WI38 (cell line): ENCODE results near the gene WDFY4.

ENCODE experiments used
- H3K4me3 ChIP-seq: 2 replicates; pipeline ENCODE4 v1.5.1; 2011; ENCODE audit warnings: low read depth, mild to moderate bottlenecking, control low read depth, low read length
- TF ChIP-seq, protein P1 (sequence below): IDR thresholded peaks from 2 replicates; pipeline ENCODE4 v1.5.1; 2012; ENCODE audit warnings: low read depth, mild to moderate bottlenecking, control low read depth, low read length

The WDFY4 gene

DNA sequence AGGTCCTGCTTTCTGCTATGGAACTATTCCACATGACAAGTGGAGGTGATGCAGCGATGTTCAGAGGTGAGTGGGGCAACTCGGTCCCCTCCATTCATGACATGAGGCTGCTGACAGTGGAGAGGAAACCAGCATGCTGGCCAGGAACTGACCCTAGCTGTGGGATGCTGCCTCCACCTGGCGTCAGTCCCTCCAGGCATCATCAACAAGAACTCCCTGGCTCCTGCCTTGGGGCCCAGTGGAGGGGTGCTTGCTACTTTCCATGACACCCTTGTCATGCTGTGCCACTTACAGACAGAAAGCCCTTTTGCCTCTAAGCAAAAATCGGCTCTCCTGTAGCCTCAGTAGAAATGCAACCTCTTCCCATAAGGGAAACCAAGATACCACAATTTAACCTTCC is 136.4 kb downstream of the WDFY4 start:
- TF ChIP-seq, protein P1, sequence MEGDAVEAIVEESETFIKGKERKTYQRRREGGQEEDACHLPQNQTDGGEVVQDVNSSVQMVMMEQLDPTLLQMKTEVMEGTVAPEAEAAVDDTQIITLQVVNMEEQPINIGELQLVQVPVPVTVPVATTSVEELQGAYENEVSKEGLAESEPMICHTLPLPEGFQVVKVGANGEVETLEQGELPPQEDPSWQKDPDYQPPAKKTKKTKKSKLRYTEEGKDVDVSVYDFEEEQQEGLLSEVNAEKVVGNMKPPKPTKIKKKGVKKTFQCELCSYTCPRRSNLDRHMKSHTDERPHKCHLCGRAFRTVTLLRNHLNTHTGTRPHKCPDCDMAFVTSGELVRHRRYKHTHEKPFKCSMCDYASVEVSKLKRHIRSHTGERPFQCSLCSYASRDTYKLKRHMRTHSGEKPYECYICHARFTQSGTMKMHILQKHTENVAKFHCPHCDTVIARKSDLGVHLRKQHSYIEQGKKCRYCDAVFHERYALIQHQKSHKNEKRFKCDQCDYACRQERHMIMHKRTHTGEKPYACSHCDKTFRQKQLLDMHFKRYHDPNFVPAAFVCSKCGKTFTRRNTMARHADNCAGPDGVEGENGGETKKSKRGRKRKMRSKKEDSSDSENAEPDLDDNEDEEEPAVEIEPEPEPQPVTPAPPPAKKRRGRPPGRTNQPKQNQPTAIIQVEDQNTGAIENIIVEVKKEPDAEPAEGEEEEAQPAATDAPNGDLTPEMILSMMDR, result no peak
- no peak overlapping the region for H3K4me3 ChIP-seq

- TF ChIP-seq, protein P1, result no peak
- H3K4me3 ChIP-seq, result no peak overlapping the region
Measured at GRCh38 chr10:48821692-48822091, 137.0 kb downstream of the WDFY4 start.

GRCh38 chr10:48833674-48834073 is 149.0 kb downstream of the WDFY4 start:
- H3K4me3 ChIP-seq, result no peak overlapping the region
- TF ChIP-seq, protein P1, result no peak

DNA sequence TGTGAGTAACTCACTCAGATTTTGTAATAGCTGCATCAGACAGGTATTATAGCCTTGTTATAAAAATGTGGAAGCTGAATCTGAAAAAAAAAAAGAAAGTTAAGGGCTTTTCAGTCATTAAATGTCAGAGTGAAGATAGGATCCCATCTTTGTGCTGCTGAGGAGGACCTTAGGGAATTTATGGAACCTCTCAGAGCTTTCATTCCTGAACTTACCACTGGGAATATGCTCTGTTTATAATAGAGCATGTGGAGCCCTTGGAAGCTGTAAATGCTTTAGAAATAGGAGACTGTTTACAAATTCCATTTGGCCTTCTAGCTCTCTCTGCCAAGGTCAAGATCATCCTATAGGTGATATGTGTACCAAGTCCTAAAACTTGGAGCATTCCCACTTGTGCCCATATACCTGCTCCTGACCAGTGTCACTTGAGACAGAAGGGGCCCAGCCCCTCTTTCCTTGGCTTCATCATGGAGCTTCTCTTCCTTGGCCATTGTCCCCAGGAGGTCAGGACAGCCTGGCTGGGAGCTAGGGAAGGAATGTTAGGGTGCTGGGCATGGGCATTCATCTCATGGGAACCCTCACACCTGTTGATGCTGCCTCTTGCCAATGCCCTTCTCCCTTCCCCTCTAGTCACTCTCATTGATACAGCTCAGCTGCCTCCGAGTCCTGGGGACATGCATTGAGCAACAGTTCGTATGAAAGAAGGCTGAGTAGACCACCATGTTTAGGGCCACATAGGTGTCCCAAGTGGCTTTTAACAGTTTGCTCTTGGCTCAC is 149.7 kb downstream of the WDFY4 start:
- H3K4me3 ChIP-seq, result no peak overlapping the region
- TF ChIP-seq, protein P1, result no peak

DNA sequence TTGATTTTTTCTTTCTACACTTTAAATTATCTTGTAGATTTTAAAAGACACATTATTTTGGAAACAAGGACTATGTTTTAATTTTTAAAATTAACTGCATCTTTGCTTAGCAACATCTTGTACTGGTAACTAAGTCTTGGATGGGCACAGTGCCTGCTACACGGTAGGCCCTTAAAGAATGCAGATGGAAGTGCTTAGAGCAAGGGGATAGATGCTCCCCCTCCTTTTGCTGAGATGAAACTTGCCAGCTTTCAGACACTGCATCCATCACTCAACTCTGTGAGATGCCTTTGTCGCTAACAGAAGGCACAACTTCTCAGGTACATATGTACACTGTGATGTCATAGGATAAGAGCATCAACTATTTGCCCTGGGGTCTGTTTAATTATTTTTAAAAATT is 151.1 kb downstream of the WDFY4 start:
- TF ChIP-seq, protein P1, result no peak
- H3K4me3 ChIP-seq, result no peak overlapping the region

DNA sequence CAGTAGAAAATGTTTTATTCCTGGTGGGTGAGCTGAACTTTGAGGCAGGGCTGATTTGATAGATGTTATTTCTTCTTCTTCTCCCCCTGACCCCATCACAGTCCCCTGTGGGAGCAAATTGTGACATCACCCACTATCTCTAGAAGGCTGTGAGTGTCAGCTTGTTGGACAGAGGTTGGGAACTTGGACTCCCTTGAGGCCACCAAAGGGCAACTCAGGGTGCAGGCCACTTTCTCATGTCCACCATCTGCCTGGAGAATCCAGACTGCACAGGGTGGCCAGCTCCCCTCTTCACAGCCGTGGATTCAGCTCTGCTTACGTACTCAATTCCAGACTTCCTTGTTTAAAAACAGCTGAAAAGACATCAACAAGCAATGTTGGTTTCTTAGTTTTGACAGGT is 151.9 kb downstream of the WDFY4 start:
- TF ChIP-seq, protein P1, result no peak
- H3K4me3 ChIP-seq, result no peak overlapping the region

GRCh38 chr10:48838834-48839233 is 154.2 kb downstream of the WDFY4 start:
- TF ChIP-seq, protein P1, result no peak
- no peak overlapping the region for H3K4me3 ChIP-seq
